WERI-Rb-1 (cell line): ENCODE measurements around the gene FDX1.
A peak's percentile ranks its signal among the peaks of the same experiment; 100 is the strongest.

Experiments used
- DNase-seq: peaks from one replicate; pipeline ENCODE4 v3.0.0-alpha.2; 2020
- H3K27ac ChIP-seq: fragments of 250-450 bp; sonication (Bioruptor Pico); 2 replicates; pipeline ENCODE4 v1.5.1; 2020; ENCODE audit warnings: mild to moderate bottlenecking, moderate library complexity
- H3K27me3 ChIP-seq: fragments of 250-450 bp; sonication (Bioruptor Pico); 2 replicates; pipeline ENCODE4 v1.5.1; 2021; ENCODE audit warnings: mild to moderate bottlenecking, low read depth, moderate library complexity; ENCODE audit not compliant: insufficient read depth, severe bottlenecking
- H3K36me3 ChIP-seq: fragments of 250-450 bp; sonication (Bioruptor Pico); 2 replicates; pipeline ENCODE4 v1.5.1; 2020; ENCODE audit warnings: mild to moderate bottlenecking, moderate library complexity
- H3K4me3 ChIP-seq: 2 replicates; pipeline ENCODE4 v1.5.1; 2011; ENCODE audit warnings: low read depth, mild to moderate bottlenecking, control low read depth, low read length
- H3K9me3 ChIP-seq: fragments of 250-450 bp; sonication (Bioruptor Pico); 2 replicates; pipeline ENCODE4 v1.5.1; 2021; ENCODE audit warnings: mild to moderate bottlenecking, moderate library complexity; ENCODE audit not compliant: severe bottlenecking
- CTCF ChIP-seq: IDR thresholded peaks from 2 replicates; pipeline ENCODE4 v1.5.1; 2011; ENCODE audit warnings: low read depth, mild to moderate bottlenecking, control low read depth, inconsistent platforms, low read length

FDX1 gene

GRCh38 chr11:110475671-110476070 lies 45.9 kb downstream of the FDX1 start:
- Histone ChIP-seq H3K27me3 (no peaks in the 10 kb centered on the region), H3K36me3 (no peaks in the 10 kb centered on the region), H3K9me3 (no peaks in the 10 kb centered on the region), H3K27ac (no peak overlapping the region), H3K4me3 (no peak overlapping the region)
- no peak for TF ChIP-seq CTCF
- DNase-seq: no peak

GRCh38 chr11:110478410-110478809 lies 48.7 kb downstream of the FDX1 start:
- no peaks in the 10 kb centered on the region for H3K9me3 ChIP-seq
- peak; percentile 31; the same call in 1 of the 2 replicates for TF ChIP-seq CTCF
- H3K27ac ChIP-seq: no peak overlapping the region
- H3K27me3 ChIP-seq: no peaks in the 10 kb centered on the region
- H3K36me3 ChIP-seq: no peaks in the 10 kb centered on the region
- DNase-seq: peak; percentile 31
- H3K4me3 ChIP-seq: no peak overlapping the region

GRCh38 chr11:110479108-110480101 lies 49.7 kb downstream of the FDX1 start:
- no peaks in the 10 kb centered on the region for H3K36me3 ChIP-seq
- no peaks in the 10 kb centered on the region for H3K27me3 ChIP-seq
- no peak for TF ChIP-seq CTCF
- DNase-seq: peak; percentile 9
- H3K9me3 ChIP-seq: no peaks in the 10 kb centered on the region
- no peak overlapping the region for H3K4me3 ChIP-seq
- H3K27ac ChIP-seq: no peak overlapping the region

- no peak for TF ChIP-seq CTCF
- Histone ChIP-seq H3K27me3 (no peaks in the 10 kb centered on the region), H3K27ac (no peak overlapping the region), H3K36me3 (no peaks in the 10 kb centered on the region), H3K9me3 (no peaks in the 10 kb centered on the region), H3K4me3 (no peak overlapping the region)
- no peak for DNase-seq
Measured at GRCh38 chr11:110481523-110481922, 51.8 kb downstream of the FDX1 start.

- no peak for DNase-seq
- TF ChIP-seq CTCF: no peak
- Histone ChIP-seq H3K27ac (no peak overlapping the region), H3K4me3 (no peak overlapping the region), H3K27me3 (no peaks in the 10 kb centered on the region), H3K9me3 (no peaks in the 10 kb centered on the region), H3K36me3 (no peaks in the 10 kb centered on the region)
Measured at GRCh38 chr11:110486156-110486555, 56.4 kb downstream of the FDX1 start.
